Right lobe of liver (tissue), 4 donors: ENCODE results near the gene NT5DC3.

ENCODE experiments used
- CTCF ChIP-seq, 4 donors: fragments of 200-600 bp in 3 of 4; fragments of 450-650 bp in 1 of 4; IDR thresholded peaks; one replicate each; pipeline versions ENCODE4 v1.5.1 to v1.8.0; 2016 to 2022; ENCODE audit warnings: antibody characterized with exemption in 4 of 4, mild to moderate bottlenecking in 2 of 4
- POLR2A ChIP-seq: fragments of 450-650 bp; IDR thresholded peaks from one replicate; pipeline ENCODE4 v1.6.1; 2017; ENCODE audit warnings: antibody characterized with exemption, mild to moderate bottlenecking
- donor health status: DM: no; HTN: no; CAD: no.
- donor health status: DM: no; HTN: no; CAD: no.
- donor health status: DM: no; HTN: yes; CAD: no.

- TF ChIP-seq CTCF (IDR thresholded peaks at IDR 0.05) (no peak), POLR2A (no peak)
Observed at GRCh38 chr12:103865151-103865730, 24.2 kb upstream of the NT5DC3 start.
